ENCODE data around the gene SMYD3.

DNA sequence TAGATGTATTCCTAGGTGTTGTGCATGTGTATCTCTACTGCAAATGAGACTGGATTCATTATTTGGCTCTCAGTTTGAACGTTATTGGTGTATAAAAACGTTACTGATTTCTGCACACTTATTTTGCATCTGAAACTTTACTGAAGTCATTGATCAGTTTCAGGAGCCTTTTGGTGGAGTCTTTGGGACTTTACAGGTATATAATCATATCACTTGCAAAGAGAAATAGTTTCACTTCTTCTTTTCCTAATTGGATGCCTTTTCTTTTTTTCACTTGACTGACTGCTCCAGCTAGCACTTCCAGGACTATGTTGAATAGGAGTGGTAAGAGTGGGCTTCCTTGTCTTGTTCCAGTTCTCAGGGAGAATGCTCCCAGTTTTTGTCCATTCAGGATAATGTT, 252.2 kb downstream of the SMYD3 start:
- TF ChIP-seq, protein P1, sequence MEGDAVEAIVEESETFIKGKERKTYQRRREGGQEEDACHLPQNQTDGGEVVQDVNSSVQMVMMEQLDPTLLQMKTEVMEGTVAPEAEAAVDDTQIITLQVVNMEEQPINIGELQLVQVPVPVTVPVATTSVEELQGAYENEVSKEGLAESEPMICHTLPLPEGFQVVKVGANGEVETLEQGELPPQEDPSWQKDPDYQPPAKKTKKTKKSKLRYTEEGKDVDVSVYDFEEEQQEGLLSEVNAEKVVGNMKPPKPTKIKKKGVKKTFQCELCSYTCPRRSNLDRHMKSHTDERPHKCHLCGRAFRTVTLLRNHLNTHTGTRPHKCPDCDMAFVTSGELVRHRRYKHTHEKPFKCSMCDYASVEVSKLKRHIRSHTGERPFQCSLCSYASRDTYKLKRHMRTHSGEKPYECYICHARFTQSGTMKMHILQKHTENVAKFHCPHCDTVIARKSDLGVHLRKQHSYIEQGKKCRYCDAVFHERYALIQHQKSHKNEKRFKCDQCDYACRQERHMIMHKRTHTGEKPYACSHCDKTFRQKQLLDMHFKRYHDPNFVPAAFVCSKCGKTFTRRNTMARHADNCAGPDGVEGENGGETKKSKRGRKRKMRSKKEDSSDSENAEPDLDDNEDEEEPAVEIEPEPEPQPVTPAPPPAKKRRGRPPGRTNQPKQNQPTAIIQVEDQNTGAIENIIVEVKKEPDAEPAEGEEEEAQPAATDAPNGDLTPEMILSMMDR (IDR thresholded peaks at IDR 0.05) = no peak
- TF ChIP-seq EP300 (IDR thresholded peaks at IDR 0.05) = no peak
- TF ChIP-seq POLR2A (IDR thresholded peaks at IDR 0.05) = no peak
